Measurements from ENCODE around the gene ZNF808. TPM values are rescaled to one million over a fixed set of nuclear protein-coding genes. Genes with fewer than 3 reads are reported as not detected.

Gene ZNF808
- polyA plus RNA-seq, 4 donors, result 1.1 to 15.2 (median 4.1) TPM

GRCh38 chr19:52603558-52604207 is 76.2 kb downstream of the ZNF808 start:
- 84 to 96% (median 89%) methylated on average over 14 of the region's 14 CpGs for WGBS, 3 donors
- no peak for FAIRE-seq
- Histone ChIP-seq H3K27me3 (ENCODE audit: control insufficient read depth in 3 of 3, insufficient read depth in 3 of 3, low read length in 3 of 3) (no peaks in the 10 kb centered on the region), H3K4me3 (ENCODE audit: low read depth in 1 of 3, low read length in 3 of 3) (no peak overlapping the region), H3K36me3 (ENCODE audit: control insufficient read depth in 3 of 3, insufficient read depth in 2 of 3, low read depth in 1 of 3, low read length in 3 of 3) (peaks cover 0 to 24% (median 0%) of the 10 kb centered on the region in 3 donors), H3K27ac (ENCODE audit: low read depth in 1 of 3, low read length in 2 of 3) (no peak overlapping the region), H3K9me3 (ENCODE audit: control insufficient read depth in 2 of 2, insufficient read depth in 1 of 2, low read depth in 1 of 2, low read length in 1 of 2) (peaks cover 2 to 50% of the 10 kb centered on the region in 2 donors), H3K4me1 (ENCODE audit: control insufficient read depth in 3 of 3, insufficient read depth in 2 of 3, low read depth in 1 of 3, low read length in 2 of 3) (peaks cover 0 to 16% (median 2%) of the 10 kb centered on the region in 3 donors)
- no peak for DNase-seq

Other genes starting within 250 kb of the ZNF808 start
- 10 to 100 TPM in 1 of 4 donors, 1 to 10 TPM in 3; 4.0 to 13.1 (median 6.0) TPM for gene ZNF480, start 230.5 kb upstream of the ZNF808 start, polyA plus RNA-seq
- gene ZNF610, start 191.4 kb upstream of the ZNF808 start, polyA plus RNA-seq, result 1 to 10 TPM in 2 of 4 donors, under 1 TPM in 1, not detected in 1; 0.22 to 8.4 (median 1.1) TPM
- 10 to 100 TPM in 1 of 4 donors, 1 to 10 TPM in 3; 6.7 to 18.8 (median 8.7) TPM for gene ZNF880, start 157.7 kb upstream of the ZNF808 start, polyA plus RNA-seq
- gene ZNF528, start 129.8 kb upstream of the ZNF808 start, polyA plus RNA-seq, result 10 to 100 TPM in 1 of 4 donors, 1 to 10 TPM in 3; 4.8 to 35.2 (median 5.9) TPM
- under 1 TPM in 2 of 4 donors, not detected in 2; 0.09 to 0.41 TPM for gene ZNF534, start 98.5 kb upstream of the ZNF808 start, polyA plus RNA-seq
- 1 to 10 TPM in 1 of 4 donors, under 1 TPM in 2, not detected in 1; 0.27 to 2.9 (median 0.73) TPM for gene ZNF578, start 74.1 kb upstream of the ZNF808 start, polyA plus RNA-seq
- gene ZNF701, start 42.6 kb downstream of the ZNF808 start, polyA plus RNA-seq, result 10 to 100 TPM in 1 of 4 donors, 1 to 10 TPM in 3; 2.7 to 18.5 (median 5.4) TPM
- 10 to 100 TPM in 2 of 4 donors, 1 to 10 TPM in 2; 4.3 to 84.6 (median 12.7) TPM for gene ZNF83, start 110.7 kb downstream of the ZNF808 start, polyA plus RNA-seq
- 10 to 100 TPM in 1 of 4 donors, 1 to 10 TPM in 3; 2.2 to 16.0 (median 3.9) TPM for gene ZNF611, start 207.4 kb downstream of the ZNF808 start, polyA plus RNA-seq

Measured in small intestine (tissue), 7 donors.